Measurements from ENCODE around the gene EDN3. TPM values are rescaled to one million over a fixed set of nuclear protein-coding genes. Genes with fewer than 3 reads are reported as not detected.

The EDN3 gene
- total and polyA plus RNA-seq, 4 donors = 6.9 TPM; not detected in 3

DNA sequence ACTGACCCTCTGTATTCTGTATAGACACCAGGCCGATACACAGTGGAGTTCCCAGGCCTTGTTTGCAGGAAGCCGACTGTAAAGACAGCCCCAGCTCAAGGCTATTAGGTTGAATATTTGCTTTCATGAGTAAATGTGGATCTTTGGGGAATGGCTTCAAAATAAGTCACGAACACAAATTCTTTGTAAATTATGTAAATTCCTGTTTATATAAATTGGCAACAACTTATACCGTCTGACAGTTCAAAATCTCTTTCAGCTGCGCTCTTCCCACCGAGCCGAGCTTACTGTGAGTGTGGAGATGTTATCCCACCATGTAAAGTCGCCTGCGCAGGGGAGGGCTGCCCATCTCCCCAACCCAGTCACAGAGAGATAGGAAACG lies 24.7 kb downstream of the EDN3 start:
- Histone ChIP-seq H3K27me3 (ENCODE audit: control insufficient read depth in 1 of 2, insufficient read depth in 2 of 2, low read length in 1 of 2) (no peaks in the 10 kb centered on the region), H3K4me3 (ENCODE audit: low read length in 2 of 2) (no peak overlapping the region), H3K9me3 (ENCODE audit: control insufficient read depth, low read length) (no peaks in the 10 kb centered on the region), H3K27ac (ENCODE audit: low read depth in 1 of 2, low read length in 2 of 2) (no peak overlapping the region), H3K36me3 (ENCODE audit: control insufficient read depth in 1 of 2, insufficient read depth in 2 of 2, low read length in 1 of 2) (no peaks in the 10 kb centered on the region), H3K4me1 (ENCODE audit: control insufficient read depth in 1 of 2, insufficient read depth in 2 of 2, low read length in 2 of 2) (no peaks in the 10 kb centered on the region)
- no peak for ATAC-seq (ENCODE audit: low FRiP score)
- WGBS, 2 donors = 95 to 96% methylated on average over 10 of the region's 10 CpGs
- intact Hi-C loops (cut with DNase I) = no loop called here
- peak in 1 of 2 donors; percentile 35 for DNase-seq

GRCh38 chr20:59326188-59326587 lies 25.8 kb downstream of the EDN3 start:
- Histone ChIP-seq H3K36me3 (ENCODE audit: control insufficient read depth in 1 of 2, insufficient read depth in 2 of 2, low read length in 1 of 2) (no peaks in the 10 kb centered on the region), H3K4me1 (ENCODE audit: control insufficient read depth in 1 of 2, insufficient read depth in 2 of 2, low read length in 2 of 2) (no peaks in the 10 kb centered on the region), H3K27me3 (ENCODE audit: control insufficient read depth in 1 of 2, insufficient read depth in 2 of 2, low read length in 1 of 2) (no peaks in the 10 kb centered on the region), H3K9me3 (ENCODE audit: control insufficient read depth, low read length) (no peaks in the 10 kb centered on the region), H3K4me3 (ENCODE audit: low read length in 2 of 2) (no peak overlapping the region), H3K27ac (ENCODE audit: low read depth in 1 of 2, low read length in 2 of 2) (no peak overlapping the region)
- ATAC-seq (ENCODE audit: low FRiP score) (no peak), DNase-seq (peak in 1 of 2 donors; percentile 3)
- 90 to 96% methylated on average over 2 of the region's 2 CpGs for WGBS, 2 donors
- intact Hi-C loops (cut with DNase I) = no loop called here

- DNase-seq = no peak
These were observed 27.7 kb downstream of the EDN3 start for GRCh38 chr20:59328071-59328470.

DNA sequence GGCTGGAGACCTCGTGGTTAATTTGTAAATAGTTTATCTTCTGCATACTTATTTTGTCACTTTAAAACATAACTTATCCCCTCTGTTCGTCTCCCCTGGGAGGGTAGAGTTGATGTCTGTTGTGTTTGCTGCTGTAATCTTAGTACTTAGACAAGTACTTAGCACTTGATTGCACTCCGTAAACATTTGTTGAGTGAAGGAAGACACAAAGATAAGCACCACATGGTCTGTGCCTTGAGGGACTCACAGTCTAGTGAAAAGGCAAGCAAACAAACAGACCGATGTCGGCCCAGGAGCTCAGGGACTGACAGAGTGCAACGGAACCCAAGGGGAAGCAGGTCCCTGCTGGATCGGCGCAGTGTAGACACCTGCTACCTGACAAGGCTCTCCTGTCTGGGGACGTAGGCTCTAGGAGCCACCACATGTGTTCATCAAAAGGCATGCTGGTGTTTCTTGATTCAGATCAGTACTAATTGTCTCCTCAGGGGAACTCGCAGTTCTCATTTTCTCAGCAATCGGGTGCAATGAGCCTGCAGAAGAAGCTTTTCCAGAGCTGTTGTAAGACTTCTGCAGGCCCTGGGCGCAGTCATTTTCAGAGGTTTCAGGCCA lies 31.4 kb downstream of the EDN3 start:
- H3K4me3 ChIP-seq (ENCODE audit: low read length in 2 of 2) = no peak overlapping the region
- intact Hi-C loops (cut with DNase I) = no loop called here
- DNase-seq = no peak
- no peaks in the 10 kb centered on the region for H3K4me1 ChIP-seq (ENCODE audit: control insufficient read depth in 1 of 2, insufficient read depth in 2 of 2, low read length in 2 of 2)
- H3K27me3 ChIP-seq (ENCODE audit: control insufficient read depth in 1 of 2, insufficient read depth in 2 of 2, low read length in 1 of 2) = no peaks in the 10 kb centered on the region
- H3K9me3 ChIP-seq (ENCODE audit: control insufficient read depth, low read length) = no peaks in the 10 kb centered on the region
- H3K36me3 ChIP-seq (ENCODE audit: control insufficient read depth in 1 of 2, insufficient read depth in 2 of 2, low read length in 1 of 2) = no peaks in the 10 kb centered on the region
- ATAC-seq (ENCODE audit: low FRiP score) = no peak
- H3K27ac ChIP-seq (ENCODE audit: low read depth in 1 of 2, low read length in 2 of 2) = no peak overlapping the region
- WGBS, 2 donors = 76 to 79% methylated on average over 12 of the region's 12 CpGs

More at GRCh38 chr20:59328071-59328470, 27.7 kb downstream of the EDN3 start:
- Histone ChIP-seq H3K4me3 (ENCODE audit: low read length in 2 of 2) (no peak overlapping the region), H3K9me3 (ENCODE audit: control insufficient read depth, low read length) (no peaks in the 10 kb centered on the region), H3K4me1 (ENCODE audit: control insufficient read depth in 1 of 2, insufficient read depth in 2 of 2, low read length in 2 of 2) (no peaks in the 10 kb centered on the region), H3K27me3 (ENCODE audit: control insufficient read depth in 1 of 2, insufficient read depth in 2 of 2, low read length in 1 of 2) (no peaks in the 10 kb centered on the region), H3K36me3 (ENCODE audit: control insufficient read depth in 1 of 2, insufficient read depth in 2 of 2, low read length in 1 of 2) (no peaks in the 10 kb centered on the region), H3K27ac (ENCODE audit: low read depth in 1 of 2, low read length in 2 of 2) (no peak overlapping the region)
- 82 to 84% methylated on average over 4 of the region's 4 CpGs for WGBS, 2 donors
- ATAC-seq (ENCODE audit: low FRiP score) = no peak
- intact Hi-C loops (cut with DNase I) = no loop called here

DNA sequence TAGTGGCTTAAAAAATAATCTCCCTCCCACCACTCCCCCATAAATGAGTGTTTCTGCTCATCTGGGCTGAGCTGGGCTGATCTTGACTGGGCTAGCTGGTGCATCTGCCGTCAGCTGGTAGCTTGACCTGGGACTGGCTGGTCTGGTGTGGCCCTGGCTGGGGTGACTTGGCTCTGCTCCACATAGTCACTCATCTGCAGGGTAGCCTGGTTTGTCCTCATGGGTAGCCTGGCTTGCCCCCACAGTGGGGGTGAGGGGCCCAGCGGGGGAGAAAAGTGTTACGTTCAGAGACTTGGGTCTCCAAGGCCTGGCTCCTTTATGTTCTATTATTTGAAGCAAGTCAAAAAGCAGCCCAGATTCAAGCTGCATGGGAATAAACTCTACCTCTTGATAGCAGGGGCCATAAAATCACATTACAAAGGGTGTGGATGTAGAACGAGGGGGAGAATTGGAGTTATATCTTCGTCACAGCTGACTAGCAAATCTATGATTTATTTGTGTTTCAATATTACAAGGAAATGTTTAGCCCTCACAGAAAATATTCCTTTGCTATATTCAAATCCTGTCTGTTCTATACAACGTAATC lies 32.9 kb downstream of the EDN3 start:
- Histone ChIP-seq H3K4me3 (ENCODE audit: low read length in 2 of 2) (no peak overlapping the region), H3K4me1 (ENCODE audit: control insufficient read depth in 1 of 2, insufficient read depth in 2 of 2, low read length in 2 of 2) (no peaks in the 10 kb centered on the region), H3K27me3 (ENCODE audit: control insufficient read depth in 1 of 2, insufficient read depth in 2 of 2, low read length in 1 of 2) (no peaks in the 10 kb centered on the region), H3K9me3 (ENCODE audit: control insufficient read depth, low read length) (no peaks in the 10 kb centered on the region), H3K27ac (ENCODE audit: low read depth in 1 of 2, low read length in 2 of 2) (no peak overlapping the region), H3K36me3 (ENCODE audit: control insufficient read depth in 1 of 2, insufficient read depth in 2 of 2, low read length in 1 of 2) (no peaks in the 10 kb centered on the region)
- intact Hi-C loops (cut with DNase I) = no loop called here
- ATAC-seq (ENCODE audit: low FRiP score) (no peak), DNase-seq (no peak)
- 70 to 90% methylated on average over 6 of the region's 6 CpGs for WGBS, 2 donors

DNA sequence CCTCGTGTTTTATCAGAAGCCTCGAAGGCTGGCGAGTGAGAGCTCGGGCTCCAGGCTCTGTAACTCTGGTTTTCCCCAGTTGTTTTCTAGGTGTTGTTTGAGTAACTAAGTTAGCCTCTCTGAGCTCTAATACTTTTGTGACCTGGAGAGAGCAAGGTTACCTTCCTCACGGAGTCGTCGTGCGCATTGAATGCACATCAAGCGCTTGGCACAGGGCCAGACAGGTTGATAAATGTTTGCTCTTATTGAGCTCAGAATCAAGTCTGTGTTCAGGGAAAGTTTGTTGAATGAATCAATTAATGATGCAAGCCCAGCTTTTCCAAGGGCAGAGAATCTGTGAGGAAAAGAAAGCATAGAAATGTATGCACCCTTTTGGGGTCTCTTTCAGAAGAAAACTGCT lies 33.5 kb downstream of the EDN3 start:
- H3K9me3 ChIP-seq (ENCODE audit: control insufficient read depth, low read length) = no peaks in the 10 kb centered on the region
- no peaks in the 10 kb centered on the region for H3K27me3 ChIP-seq (ENCODE audit: control insufficient read depth in 1 of 2, insufficient read depth in 2 of 2, low read length in 1 of 2)
- intact Hi-C loops (cut with DNase I) = no loop called here
- no peak overlapping the region for H3K4me3 ChIP-seq (ENCODE audit: low read length in 2 of 2)
- H3K27ac ChIP-seq (ENCODE audit: low read depth in 1 of 2, low read length in 2 of 2) = no peak overlapping the region
- ATAC-seq (ENCODE audit: low FRiP score) (no peak), DNase-seq (no peak)
- H3K4me1 ChIP-seq (ENCODE audit: control insufficient read depth in 1 of 2, insufficient read depth in 2 of 2, low read length in 2 of 2) = no peaks in the 10 kb centered on the region
- H3K36me3 ChIP-seq (ENCODE audit: control insufficient read depth in 1 of 2, insufficient read depth in 2 of 2, low read length in 1 of 2) = no peaks in the 10 kb centered on the region
- 82 to 85% methylated on average over 9 of the region's 9 CpGs for WGBS, 2 donors

- H3K4me3 ChIP-seq (ENCODE audit: low read length in 2 of 2) = no peak overlapping the region
- H3K4me1 ChIP-seq (ENCODE audit: control insufficient read depth in 1 of 2, insufficient read depth in 2 of 2, low read length in 2 of 2) = no peaks in the 10 kb centered on the region
- no peak for DNase-seq
- H3K9me3 ChIP-seq (ENCODE audit: control insufficient read depth, low read length) = no peaks in the 10 kb centered on the region
- WGBS, 2 donors = 87 to 93% methylated on average over 7 of the region's 7 CpGs
- no peak overlapping the region for H3K27ac ChIP-seq (ENCODE audit: low read depth in 1 of 2, low read length in 2 of 2)
- H3K36me3 ChIP-seq (ENCODE audit: control insufficient read depth in 1 of 2, insufficient read depth in 2 of 2, low read length in 1 of 2) = no peaks in the 10 kb centered on the region
- no peaks in the 10 kb centered on the region for H3K27me3 ChIP-seq (ENCODE audit: control insufficient read depth in 1 of 2, insufficient read depth in 2 of 2, low read length in 1 of 2)
- intact Hi-C loops (cut with DNase I) = no loop called here
- no peak for ATAC-seq (ENCODE audit: low FRiP score)
These were observed 34.4 kb downstream of the EDN3 start for GRCh38 chr20:59334651-59335300.

- no peaks in the 10 kb centered on the region for H3K27me3 ChIP-seq (ENCODE audit: control insufficient read depth in 1 of 2, insufficient read depth in 2 of 2, low read length in 1 of 2)
These were observed 35.0 kb downstream of the EDN3 start for GRCh38 chr20:59335377-59335776.

DNA sequence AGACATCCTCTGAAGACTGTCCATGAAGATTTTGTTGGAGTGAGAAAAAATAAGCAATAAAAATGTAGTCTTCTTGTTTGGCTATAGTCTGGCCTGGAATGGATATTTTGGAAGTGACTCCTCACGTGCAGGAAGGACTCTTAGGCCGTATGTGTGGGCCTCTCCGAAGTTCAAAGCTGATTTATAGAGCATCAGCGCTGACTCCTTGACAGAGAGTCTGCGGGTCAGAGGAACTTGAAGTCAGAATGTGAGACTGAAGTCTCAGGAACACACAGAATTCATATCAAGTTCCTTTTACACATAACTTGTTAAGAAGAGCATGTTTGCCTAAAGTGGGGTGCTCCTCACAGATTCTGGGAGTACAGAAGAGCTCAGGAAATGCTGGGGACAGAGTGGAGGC lies 36.1 kb downstream of the EDN3 start:
- ATAC-seq (ENCODE audit: low FRiP score) (no peak), DNase-seq (no peak)
- H3K27ac ChIP-seq (ENCODE audit: low read depth in 1 of 2, low read length in 2 of 2) = no peak overlapping the region
- intact Hi-C loops (cut with DNase I) = no loop called here
- no peaks in the 10 kb centered on the region for H3K4me1 ChIP-seq (ENCODE audit: control insufficient read depth in 1 of 2, insufficient read depth in 2 of 2, low read length in 2 of 2)
- H3K4me3 ChIP-seq (ENCODE audit: low read length in 2 of 2) = no peak overlapping the region
- 66 to 68% methylated on average over 5 of the region's 5 CpGs for WGBS, 2 donors
- H3K36me3 ChIP-seq (ENCODE audit: control insufficient read depth in 1 of 2, insufficient read depth in 2 of 2, low read length in 1 of 2) = no peaks in the 10 kb centered on the region
- no peaks in the 10 kb centered on the region for H3K9me3 ChIP-seq (ENCODE audit: control insufficient read depth, low read length)
- H3K27me3 ChIP-seq (ENCODE audit: control insufficient read depth in 1 of 2, insufficient read depth in 2 of 2, low read length in 1 of 2) = no peaks in the 10 kb centered on the region

More at GRCh38 chr20:59335377-59335776, 35.0 kb downstream of the EDN3 start:
- Histone ChIP-seq H3K36me3 (ENCODE audit: control insufficient read depth in 1 of 2, insufficient read depth in 2 of 2, low read length in 1 of 2) (no peaks in the 10 kb centered on the region), H3K9me3 (ENCODE audit: control insufficient read depth, low read length) (no peaks in the 10 kb centered on the region), H3K4me3 (ENCODE audit: low read length in 2 of 2) (no peak overlapping the region), H3K27ac (ENCODE audit: low read depth in 1 of 2, low read length in 2 of 2) (no peak overlapping the region), H3K4me1 (ENCODE audit: control insufficient read depth in 1 of 2, insufficient read depth in 2 of 2, low read length in 2 of 2) (no peaks in the 10 kb centered on the region)
- DNase-seq = no peak
- intact Hi-C loops (cut with DNase I) = no loop called here
- ATAC-seq (ENCODE audit: low FRiP score) = no peak
- 89 to 94% methylated on average over 4 of the region's 4 CpGs for WGBS, 2 donors

Measured in aorta (tissue), 5 donors.